ENCODE results near the gene PCCA.
A peak's percentile ranks its signal among the peaks of the same experiment; 100 is the strongest.

DNA sequence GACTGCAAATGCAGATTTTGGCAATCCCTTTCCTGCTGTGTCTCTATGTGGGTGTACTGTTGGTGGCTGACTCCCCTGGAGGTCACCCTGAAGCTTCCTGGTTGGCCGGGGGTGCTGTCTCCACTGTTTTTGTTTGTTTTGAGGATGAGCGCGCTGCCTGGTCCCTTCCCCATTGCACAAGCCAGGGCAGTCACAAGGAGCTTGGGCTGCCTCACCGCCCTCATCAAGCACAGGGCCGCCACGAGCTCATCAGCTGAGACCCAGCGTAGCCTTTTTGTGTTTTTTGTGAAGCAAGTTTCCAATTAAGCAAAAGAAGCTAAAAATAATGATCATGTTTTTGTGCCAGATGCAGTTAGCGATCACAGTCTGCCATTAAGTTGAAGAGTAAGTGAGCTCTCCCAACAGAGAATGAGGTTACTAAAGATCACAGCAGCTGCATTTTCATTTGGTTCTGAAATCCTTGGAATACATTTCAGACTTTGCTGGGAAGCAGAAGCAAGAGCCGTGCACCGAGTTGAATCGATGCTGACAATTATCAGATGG lies 441.8 kb downstream of the PCCA start:
- TF ChIP-seq EP300 (IDR thresholded peaks at IDR 0.05) (peak in 1 of 2 donors; percentile 40), POLR2A (IDR thresholded peaks at IDR 0.05) (no peak)
- TF ChIP-seq, protein P1, sequence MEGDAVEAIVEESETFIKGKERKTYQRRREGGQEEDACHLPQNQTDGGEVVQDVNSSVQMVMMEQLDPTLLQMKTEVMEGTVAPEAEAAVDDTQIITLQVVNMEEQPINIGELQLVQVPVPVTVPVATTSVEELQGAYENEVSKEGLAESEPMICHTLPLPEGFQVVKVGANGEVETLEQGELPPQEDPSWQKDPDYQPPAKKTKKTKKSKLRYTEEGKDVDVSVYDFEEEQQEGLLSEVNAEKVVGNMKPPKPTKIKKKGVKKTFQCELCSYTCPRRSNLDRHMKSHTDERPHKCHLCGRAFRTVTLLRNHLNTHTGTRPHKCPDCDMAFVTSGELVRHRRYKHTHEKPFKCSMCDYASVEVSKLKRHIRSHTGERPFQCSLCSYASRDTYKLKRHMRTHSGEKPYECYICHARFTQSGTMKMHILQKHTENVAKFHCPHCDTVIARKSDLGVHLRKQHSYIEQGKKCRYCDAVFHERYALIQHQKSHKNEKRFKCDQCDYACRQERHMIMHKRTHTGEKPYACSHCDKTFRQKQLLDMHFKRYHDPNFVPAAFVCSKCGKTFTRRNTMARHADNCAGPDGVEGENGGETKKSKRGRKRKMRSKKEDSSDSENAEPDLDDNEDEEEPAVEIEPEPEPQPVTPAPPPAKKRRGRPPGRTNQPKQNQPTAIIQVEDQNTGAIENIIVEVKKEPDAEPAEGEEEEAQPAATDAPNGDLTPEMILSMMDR (IDR thresholded peaks at IDR 0.05) = no peak

Data from tibial nerve (tissue), 4 donors.